BE2C (cell line): ENCODE data around the gene JAZF1.

Experiments
- DNase-seq: peaks from one replicate; pipeline ENCODE4 v3.0.0-alpha.2; 2020
- H3K27me3 ChIP-seq: fragments of 250-450 bp; sonication (Bioruptor Pico); 2 replicates; pipeline ENCODE4 v1.5.1; 2020; ENCODE audit warnings: mild to moderate bottlenecking
- H3K36me3 ChIP-seq: fragments of 250-450 bp; sonication (Bioruptor Pico); 2 replicates; pipeline ENCODE4 v1.5.1; 2020; ENCODE audit warnings: mild to moderate bottlenecking
- H3K4me1 ChIP-seq: fragments of 250-450 bp; sonication (Bioruptor Pico); 2 replicates; pipeline ENCODE4 v1.5.1; 2020
- H3K4me3 ChIP-seq: 2 replicates; pipeline ENCODE4 v1.5.1; 2011; ENCODE audit warnings: low read depth, low read length
- H3K9me3 ChIP-seq: fragments of 250-450 bp; sonication (Bioruptor Pico); 2 replicates; pipeline ENCODE4 v1.5.1; 2020
- TF ChIP-seq, protein P1 (sequence below): IDR thresholded peaks from 2 replicates; pipeline ENCODE4 v1.5.1; 2012; ENCODE audit warnings: mild to moderate bottlenecking, low read depth, low read length

JAZF1 gene

DNA sequence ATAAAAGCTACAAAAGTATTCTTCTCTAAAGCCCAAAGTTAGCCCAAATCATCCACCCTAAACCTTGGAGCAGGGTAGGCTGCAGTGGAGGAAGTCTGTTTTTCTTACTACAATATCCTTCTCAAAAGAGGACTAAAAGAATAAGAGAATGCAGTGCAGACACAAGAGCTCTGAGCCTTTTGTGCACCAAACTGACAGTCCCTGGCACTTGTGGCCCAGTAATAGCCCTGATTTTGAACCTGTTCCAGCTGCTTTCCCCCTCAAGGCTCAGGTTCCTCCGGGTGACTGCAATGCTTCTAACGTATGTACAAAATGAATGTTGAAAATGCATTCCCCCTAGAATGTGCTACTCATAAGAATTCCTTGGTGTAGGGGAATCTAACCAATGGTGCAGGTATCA lies 154.4 kb downstream of the JAZF1 start:
- TF ChIP-seq, protein P1, sequence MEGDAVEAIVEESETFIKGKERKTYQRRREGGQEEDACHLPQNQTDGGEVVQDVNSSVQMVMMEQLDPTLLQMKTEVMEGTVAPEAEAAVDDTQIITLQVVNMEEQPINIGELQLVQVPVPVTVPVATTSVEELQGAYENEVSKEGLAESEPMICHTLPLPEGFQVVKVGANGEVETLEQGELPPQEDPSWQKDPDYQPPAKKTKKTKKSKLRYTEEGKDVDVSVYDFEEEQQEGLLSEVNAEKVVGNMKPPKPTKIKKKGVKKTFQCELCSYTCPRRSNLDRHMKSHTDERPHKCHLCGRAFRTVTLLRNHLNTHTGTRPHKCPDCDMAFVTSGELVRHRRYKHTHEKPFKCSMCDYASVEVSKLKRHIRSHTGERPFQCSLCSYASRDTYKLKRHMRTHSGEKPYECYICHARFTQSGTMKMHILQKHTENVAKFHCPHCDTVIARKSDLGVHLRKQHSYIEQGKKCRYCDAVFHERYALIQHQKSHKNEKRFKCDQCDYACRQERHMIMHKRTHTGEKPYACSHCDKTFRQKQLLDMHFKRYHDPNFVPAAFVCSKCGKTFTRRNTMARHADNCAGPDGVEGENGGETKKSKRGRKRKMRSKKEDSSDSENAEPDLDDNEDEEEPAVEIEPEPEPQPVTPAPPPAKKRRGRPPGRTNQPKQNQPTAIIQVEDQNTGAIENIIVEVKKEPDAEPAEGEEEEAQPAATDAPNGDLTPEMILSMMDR = no peak
- Histone ChIP-seq H3K36me3 (peaks cover 5% of the 10 kb centered on the region; the same call in 1 of the 2 replicates), H3K27me3 (no peaks in the 10 kb centered on the region), H3K9me3 (no peaks in the 10 kb centered on the region), H3K4me1 (peaks cover 3% of the 10 kb centered on the region; the same call in 1 of the 2 replicates), H3K4me3 (no peak overlapping the region)
- DNase-seq = no peak

DNA sequence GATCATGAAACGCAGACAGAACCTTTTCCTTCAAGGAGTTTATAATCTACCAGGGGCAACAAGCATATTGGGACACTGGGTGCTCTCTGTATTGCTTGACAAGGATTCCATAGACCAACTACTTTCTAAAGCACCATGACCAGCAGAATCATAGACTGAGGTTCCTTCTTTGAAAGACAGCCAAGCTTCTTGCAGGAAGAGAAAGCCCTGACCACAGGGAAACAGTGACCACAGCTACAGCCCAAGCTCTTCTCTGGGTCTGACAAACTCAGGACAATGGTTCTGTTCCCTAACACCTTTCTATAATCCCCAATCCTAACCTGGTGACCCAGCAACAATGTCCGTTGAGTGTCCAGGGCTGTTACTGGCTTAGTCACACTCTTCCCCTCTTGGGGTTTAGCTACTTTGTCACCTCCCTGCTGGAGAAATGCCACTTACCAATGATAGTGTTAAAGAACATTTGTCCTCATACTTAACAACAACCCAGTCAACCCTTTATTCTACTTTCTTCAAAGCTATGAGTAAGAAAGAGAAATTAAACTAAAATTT lies 155.7 kb downstream of the JAZF1 start:
- H3K4me1 ChIP-seq = peaks cover 6% of the 10 kb centered on the region
- DNase-seq = no peak
- H3K27me3 ChIP-seq = no peaks in the 10 kb centered on the region
- TF ChIP-seq, protein P1 = no peak
- peaks cover 3% of the 10 kb centered on the region; the same call in 1 of the 2 replicates for H3K36me3 ChIP-seq
- no peaks in the 10 kb centered on the region for H3K9me3 ChIP-seq
- H3K4me3 ChIP-seq = no peak overlapping the region

DNA sequence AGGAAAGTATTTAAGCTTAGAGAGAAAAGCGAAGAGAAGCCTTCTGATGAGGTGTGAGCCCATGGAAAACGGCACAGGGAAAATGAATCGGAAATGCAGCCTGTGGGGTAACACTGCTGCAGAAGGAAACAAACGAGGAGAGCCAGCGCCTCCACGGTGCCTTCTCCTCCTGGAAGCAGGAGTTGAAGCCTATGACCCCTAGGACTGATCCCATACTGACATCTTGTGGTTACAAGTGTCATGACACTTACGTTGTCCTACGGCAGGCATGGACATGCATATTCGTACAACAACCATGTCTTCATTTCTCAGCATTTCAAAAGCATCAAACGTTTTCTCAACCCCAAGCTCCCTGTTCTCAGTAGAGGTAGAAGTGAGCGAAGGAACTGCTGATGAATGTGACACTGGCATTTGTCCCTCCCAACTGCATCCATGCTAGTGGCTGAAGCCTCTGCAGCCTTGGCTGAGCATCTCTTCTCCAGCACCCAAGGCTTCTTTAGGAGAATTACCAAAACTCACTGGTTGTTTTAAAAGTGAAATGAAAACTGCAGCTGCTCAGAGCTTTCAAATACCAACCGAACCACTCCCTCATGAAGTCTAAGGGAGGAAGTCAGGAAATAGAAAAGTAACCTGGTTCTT lies 160.2 kb downstream of the JAZF1 start:
- H3K9me3 ChIP-seq = no peaks in the 10 kb centered on the region
- H3K36me3 ChIP-seq = 0 out of 2 replicates have a peak, but pooled peaks cover 4% of the 10 kb centered on the region
- TF ChIP-seq, protein P1 = peak; percentile 97
- no peaks in the 10 kb centered on the region for H3K27me3 ChIP-seq
- H3K4me3 ChIP-seq = no peak overlapping the region
- H3K4me1 ChIP-seq = peaks cover 6% of the 10 kb centered on the region
- peak; percentile 71 for DNase-seq

DNA sequence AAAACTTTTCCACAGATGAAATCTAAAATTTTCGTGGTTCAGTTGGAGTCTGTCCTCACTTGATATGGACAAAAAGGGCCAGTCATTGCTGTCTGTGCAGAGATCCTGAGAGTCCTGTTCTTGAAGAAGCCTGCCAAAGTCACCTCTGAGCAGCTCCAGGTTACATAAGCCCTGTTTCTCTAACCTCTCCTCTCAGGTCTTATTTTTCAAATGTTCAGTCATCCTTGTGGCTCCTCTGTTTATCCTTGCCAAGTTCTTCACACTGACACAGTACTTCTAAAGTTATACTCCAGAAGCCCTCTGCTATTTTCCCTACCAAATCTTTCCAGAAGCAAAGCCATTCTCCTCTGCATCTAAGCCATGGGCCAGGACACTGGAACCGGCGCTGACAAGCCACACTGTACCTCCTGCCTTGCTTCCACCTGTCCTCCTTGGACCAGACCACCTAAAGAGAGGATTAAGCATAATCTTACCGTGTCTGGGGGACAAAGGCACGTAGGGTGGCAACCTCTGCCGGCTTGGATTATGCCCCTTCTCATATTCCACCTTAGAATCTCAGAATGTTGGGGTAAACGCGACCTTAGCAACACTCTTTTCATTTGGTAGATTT lies 161.6 kb downstream of the JAZF1 start:
- no peak overlapping the region for H3K4me3 ChIP-seq
- 0 out of 2 replicates have a peak, but pooled peaks cover 4% of the 10 kb centered on the region for H3K36me3 ChIP-seq
- TF ChIP-seq, protein P1 = no peak
- DNase-seq = no peak
- H3K4me1 ChIP-seq = peaks cover 3% of the 10 kb centered on the region
- H3K27me3 ChIP-seq = no peaks in the 10 kb centered on the region
- H3K9me3 ChIP-seq = no peaks in the 10 kb centered on the region

DNA sequence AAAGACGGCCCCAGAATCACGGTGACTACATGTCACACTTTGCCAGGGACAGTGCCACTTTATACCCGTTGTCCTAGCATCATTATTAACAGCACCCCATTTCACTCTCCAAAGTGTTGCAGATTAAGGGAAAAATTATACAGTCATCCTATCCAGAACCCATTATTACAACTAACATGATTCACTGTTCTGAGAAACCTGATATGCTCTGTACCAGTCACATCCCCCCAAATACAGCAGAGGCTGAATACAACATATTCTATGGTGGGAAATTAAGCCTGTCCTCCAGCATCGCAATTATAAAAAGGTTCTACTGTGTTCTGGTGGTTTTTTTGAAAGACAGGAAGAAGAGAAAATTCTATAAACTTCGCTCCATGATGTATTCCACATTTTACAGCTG lies 162.1 kb downstream of the JAZF1 start:
- Histone ChIP-seq H3K36me3 (0 out of 2 replicates have a peak, but pooled peaks cover 4% of the 10 kb centered on the region), H3K27me3 (no peaks in the 10 kb centered on the region), H3K4me1 (peaks cover 3% of the 10 kb centered on the region), H3K9me3 (no peaks in the 10 kb centered on the region), H3K4me3 (no peak overlapping the region)
- no peak for DNase-seq
- TF ChIP-seq, protein P1 = no peak

DNA sequence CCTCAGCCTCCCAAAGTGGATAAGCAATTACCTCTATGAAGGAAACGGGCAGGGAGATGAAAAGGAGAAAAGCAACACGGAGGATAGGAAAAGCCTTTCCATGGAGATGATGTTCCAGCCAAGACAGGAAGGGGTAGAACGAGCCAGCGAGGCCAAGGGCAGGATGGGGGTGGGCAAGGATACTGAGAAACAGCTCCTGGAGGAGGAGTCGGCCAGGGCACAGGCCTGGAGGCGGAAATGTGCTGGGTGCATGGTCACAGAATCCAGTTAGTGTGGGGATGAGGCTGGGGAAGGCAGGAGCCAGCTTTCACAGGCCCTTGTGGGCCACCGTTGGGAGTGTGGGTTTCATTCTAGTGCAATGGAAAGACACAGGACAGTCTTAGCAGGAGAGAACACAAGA lies 162.6 kb downstream of the JAZF1 start:
- TF ChIP-seq, protein P1 = no peak
- 0 out of 2 replicates have a peak, but pooled peaks cover 4% of the 10 kb centered on the region for H3K36me3 ChIP-seq
- no peaks in the 10 kb centered on the region for H3K9me3 ChIP-seq
- peaks cover 7% of the 10 kb centered on the region for H3K4me1 ChIP-seq
- no peak overlapping the region for H3K4me3 ChIP-seq
- DNase-seq = peak; percentile 29
- H3K27me3 ChIP-seq = no peaks in the 10 kb centered on the region
